GM20000 (cell line): ENCODE data around the gene FTH1.

ENCODE experiments used
- DNase-seq: peaks from one replicate; pipeline ENCODE4 v3.0.0; 2012; ENCODE audit warnings: low spot score
- TF ChIP-seq, protein P1 (sequence below): IDR thresholded peaks from 2 replicates; pipeline ENCODE4 v1.5.1; 2012; ENCODE audit warnings: mild to moderate bottlenecking, control low read depth; ENCODE audit errors: extremely low read depth, missing control alignments

Gene FTH1

GRCh38 chr11:61964058-61964665 lies 3.3 kb downstream of the FTH1 start:
- DNase-seq, result no peak
- TF ChIP-seq, protein P1, sequence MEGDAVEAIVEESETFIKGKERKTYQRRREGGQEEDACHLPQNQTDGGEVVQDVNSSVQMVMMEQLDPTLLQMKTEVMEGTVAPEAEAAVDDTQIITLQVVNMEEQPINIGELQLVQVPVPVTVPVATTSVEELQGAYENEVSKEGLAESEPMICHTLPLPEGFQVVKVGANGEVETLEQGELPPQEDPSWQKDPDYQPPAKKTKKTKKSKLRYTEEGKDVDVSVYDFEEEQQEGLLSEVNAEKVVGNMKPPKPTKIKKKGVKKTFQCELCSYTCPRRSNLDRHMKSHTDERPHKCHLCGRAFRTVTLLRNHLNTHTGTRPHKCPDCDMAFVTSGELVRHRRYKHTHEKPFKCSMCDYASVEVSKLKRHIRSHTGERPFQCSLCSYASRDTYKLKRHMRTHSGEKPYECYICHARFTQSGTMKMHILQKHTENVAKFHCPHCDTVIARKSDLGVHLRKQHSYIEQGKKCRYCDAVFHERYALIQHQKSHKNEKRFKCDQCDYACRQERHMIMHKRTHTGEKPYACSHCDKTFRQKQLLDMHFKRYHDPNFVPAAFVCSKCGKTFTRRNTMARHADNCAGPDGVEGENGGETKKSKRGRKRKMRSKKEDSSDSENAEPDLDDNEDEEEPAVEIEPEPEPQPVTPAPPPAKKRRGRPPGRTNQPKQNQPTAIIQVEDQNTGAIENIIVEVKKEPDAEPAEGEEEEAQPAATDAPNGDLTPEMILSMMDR, result no peak

DNA sequence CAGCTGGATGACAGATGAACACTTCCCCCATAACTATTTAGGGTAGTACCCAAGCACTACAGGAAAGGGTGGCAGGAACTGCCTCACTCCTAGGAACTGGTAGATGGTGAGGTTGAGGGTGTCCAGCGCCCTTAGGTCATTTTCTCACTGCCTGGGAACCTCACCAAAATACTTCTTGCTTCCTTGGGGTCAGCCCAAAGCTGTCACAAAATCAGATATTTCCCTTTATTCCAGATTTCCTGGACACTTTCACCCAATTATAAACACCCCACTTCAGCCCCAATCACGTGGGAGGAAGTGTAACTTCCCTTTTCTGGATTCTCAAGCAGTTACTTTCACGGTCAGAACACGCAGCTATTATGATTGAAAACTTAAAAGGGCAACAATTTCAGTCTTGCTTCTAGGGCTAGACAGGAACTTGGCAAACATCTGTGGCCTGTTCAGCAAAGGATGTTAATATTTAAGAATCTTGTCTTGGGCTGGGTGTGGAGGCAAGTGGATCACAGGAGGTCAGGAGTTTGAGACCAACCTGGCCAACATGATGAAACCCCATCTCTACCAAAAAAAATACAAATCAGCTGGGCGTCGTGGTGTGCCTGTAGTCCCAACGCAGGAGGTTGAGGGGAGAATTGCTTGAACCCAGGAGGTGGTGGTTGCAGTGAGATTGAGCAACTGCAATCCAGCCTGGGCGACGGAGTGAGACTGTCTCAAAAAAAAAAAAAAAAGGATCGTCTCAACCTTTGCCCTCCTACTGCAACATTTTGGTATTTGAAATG lies 4.0 kb downstream of the FTH1 start:
- no peak for DNase-seq
- TF ChIP-seq, protein P1, result no peak

DNA sequence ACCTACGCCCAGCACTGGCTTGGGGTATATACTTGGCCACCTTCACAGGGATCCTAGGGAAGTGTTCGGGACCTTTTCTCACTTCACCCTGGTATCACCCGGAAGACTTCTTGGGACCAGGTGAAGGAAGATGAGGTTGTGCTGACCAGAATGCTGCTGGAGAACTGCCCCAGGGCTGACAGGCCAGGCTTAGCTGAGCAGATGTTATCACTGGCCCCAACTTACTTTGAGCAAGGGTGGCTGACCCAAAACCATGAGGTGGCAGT lies 4.5 kb downstream of the FTH1 start:
- TF ChIP-seq, protein P1, result no peak

DNA sequence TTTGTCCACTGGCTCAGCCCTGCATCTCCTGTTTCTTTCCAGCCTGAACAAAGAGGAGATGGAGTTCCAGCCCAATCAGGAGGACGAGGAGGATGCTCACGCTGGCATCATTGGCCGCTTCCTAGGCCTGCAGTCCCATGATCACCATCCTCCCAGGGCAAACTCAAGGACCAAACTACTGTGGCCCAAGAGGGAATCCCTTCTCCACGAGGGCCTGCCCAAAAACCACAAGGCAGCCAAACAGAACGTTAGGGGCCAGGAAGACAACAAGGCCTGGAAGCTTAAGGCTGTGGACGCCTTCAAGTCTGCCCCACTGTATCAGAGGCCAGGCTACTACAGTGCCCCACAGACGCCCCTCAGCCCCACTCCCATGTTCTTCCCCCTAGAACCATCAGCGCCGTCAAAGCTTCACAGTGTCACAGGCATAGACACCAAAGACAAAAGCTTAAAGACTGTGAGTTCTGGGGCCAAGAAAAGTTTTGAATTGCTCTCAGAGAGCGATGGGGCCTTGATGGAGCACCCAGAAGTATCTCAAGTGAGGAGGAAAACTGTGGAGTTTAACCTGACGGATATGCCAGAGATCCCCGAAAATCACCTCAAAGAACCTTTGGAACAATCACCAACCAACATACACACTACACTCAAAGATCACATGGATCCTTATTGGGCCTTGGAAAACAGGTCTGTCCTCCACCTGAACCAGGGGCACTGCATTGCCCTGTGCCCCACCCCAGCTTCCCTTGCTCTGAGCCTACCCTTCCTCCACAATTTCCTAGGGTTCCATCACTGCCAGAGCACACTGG lies 5.0 kb downstream of the FTH1 start:
- TF ChIP-seq, protein P1, result no peak
- DNase-seq, result no peak

More for the DNA sequence above, 4.5 kb downstream of the FTH1 start:
- DNase-seq, result no peak

DNA sequence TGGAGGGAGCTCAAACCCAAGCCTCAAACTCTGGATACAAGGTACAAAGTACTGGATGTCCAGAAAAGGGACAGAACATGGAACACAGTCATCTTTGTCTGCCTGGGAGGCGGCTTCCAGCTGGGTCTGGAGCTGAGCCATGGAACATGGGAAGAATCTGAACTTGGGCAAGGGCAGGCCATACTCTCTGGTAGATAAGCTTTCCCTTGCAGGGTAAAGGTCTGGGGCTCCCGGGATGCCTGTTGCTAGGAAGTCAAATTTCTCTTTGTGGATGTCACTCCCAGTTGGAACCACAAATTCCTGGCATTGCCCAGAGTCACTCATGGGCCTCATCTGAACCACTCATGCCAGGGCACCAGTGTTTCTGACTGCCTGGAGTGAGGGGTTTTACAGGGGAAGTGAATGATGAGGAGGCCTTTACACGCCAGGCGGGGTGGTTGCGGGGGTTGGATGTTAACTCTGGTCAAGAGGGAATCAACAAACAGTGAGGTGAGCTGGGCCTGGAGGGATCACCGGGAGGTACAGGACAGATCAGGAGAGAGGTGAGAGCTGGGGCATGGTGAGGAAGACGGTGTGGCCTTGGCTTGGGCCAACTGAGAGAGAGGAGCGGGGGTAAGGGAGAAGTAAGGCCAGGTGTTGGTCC lies 5.7 kb downstream of the FTH1 start:
- TF ChIP-seq, protein P1, result no peak
- no peak for DNase-seq

- DNase-seq, result no peak
- TF ChIP-seq, protein P1, result no peak
Observed at GRCh38 chr11:61960532-61960931, 6.9 kb downstream of the FTH1 start.
